CD4-positive, CD25-positive, alpha-beta regulatory T cell (primary cell): ENCODE results near the gene CFAP100. TPM values are rescaled to one million over a fixed set of nuclear protein-coding genes. Genes with fewer than 3 reads are reported as not detected.

ENCODE experiments used
- ATAC-seq, 2 donors: fragments of 150-1000 bp; cut with Tn5 transposase; one replicate each; pipeline ENCODE4 v1.10.0; 2021; ENCODE audit warnings: low read depth in 2 of 2, moderate number of reproducible peaks in 2 of 2, moderate library complexity in 1 of 2
- DNase-seq, 3 donors: peaks; one replicate each; pipeline versions ENCODE4 v3.0.0 to v3.0.0-alpha.2; 2012 to 2022; ENCODE audit warnings: mixed read lengths in 1 of 3
- H3K27ac ChIP-seq: one replicate; pipeline ENCODE4 v1.7.0; 2013; ENCODE audit warnings: mild to moderate bottlenecking, low read length; ENCODE audit not compliant: insufficient read depth, poor library complexity, severe bottlenecking
- H3K27me3 ChIP-seq: one replicate; pipeline ENCODE4 v1.7.0; 2013; ENCODE audit warnings: low read length; ENCODE audit not compliant: control insufficient read depth, insufficient read depth
- H3K36me3 ChIP-seq: one replicate; pipeline ENCODE4 v1.7.0; 2013; ENCODE audit warnings: mild to moderate bottlenecking, low read length, moderate library complexity; ENCODE audit not compliant: control insufficient read depth, insufficient read depth
- H3K4me1 ChIP-seq: 2 replicates; pipeline ENCODE4 v1.7.0; 2013; ENCODE audit warnings: mild to moderate bottlenecking, low read length; ENCODE audit not compliant: insufficient read depth, control insufficient read depth, poor library complexity, severe bottlenecking
- H3K4me3 ChIP-seq: one replicate; pipeline ENCODE4 v1.7.0; 2013; ENCODE audit warnings: low read depth, mild to moderate bottlenecking, low read length, moderate library complexity
- H3K9me3 ChIP-seq, 2 experiments: 1 replicate in 1 of 2; 2 replicates in 1 of 2; pipeline ENCODE4 v1.7.0; 2013; ENCODE audit warnings: low read length in 2 of 2, mild to moderate bottlenecking in 1 of 2, moderate library complexity in 1 of 2; ENCODE audit not compliant: control insufficient read depth in 2 of 2
- H3K27ac Mint-ChIP-seq, 3 donors: one replicate each; pipeline ENCODE4 v1.8.0; 2020 to 2022; ENCODE audit warnings: mild to moderate bottlenecking in 3 of 3, mixed read lengths in 3 of 3, moderate library complexity in 2 of 3
- H3K27me3 Mint-ChIP-seq: one replicate; pipeline ENCODE4 v1.8.0; 2022; ENCODE audit warnings: mild to moderate bottlenecking, mixed read lengths
- H3K36me3 Mint-ChIP-seq: one replicate; pipeline ENCODE4 v1.8.0; 2020; ENCODE audit warnings: mixed read lengths
- H3K4me1 Mint-ChIP-seq, 4 donors: one replicate each; pipeline ENCODE4 v1.8.0; 2020 to 2022; ENCODE audit warnings: mixed read lengths in 4 of 4, mild to moderate bottlenecking in 1 of 4
- H3K4me3 Mint-ChIP-seq, 4 donors: one replicate each; pipeline ENCODE4 v1.8.0; 2020 to 2022; ENCODE audit warnings: mild to moderate bottlenecking in 4 of 4, mixed read lengths in 4 of 4, moderate library complexity in 3 of 4
- H3K9me3 Mint-ChIP-seq, 7 donors: one replicate each; pipeline ENCODE4 v1.8.0; 2020 to 2022; ENCODE audit warnings: mixed read lengths in 7 of 7, mild to moderate bottlenecking in 3 of 7, moderate library complexity in 2 of 7
- polyA plus RNA-seq, 4 donors: library from polyadenylated mRNA; unstranded; fragments of 300-500 nt; fragmentation: Illumina TruSeq; gene quantifications; one replicate each; pipeline ENCODE4 v1.2.3, GENCODE V29; 2021
- total RNA-seq: library from RNA; stranded (reverse); gene quantifications from one replicate; pipeline ENCODE4 v1.2.3, GENCODE V29; 2022

The CFAP100 gene
- total and polyA plus RNA-seq, 5 donors from 2014 or later = not detected

DNA sequence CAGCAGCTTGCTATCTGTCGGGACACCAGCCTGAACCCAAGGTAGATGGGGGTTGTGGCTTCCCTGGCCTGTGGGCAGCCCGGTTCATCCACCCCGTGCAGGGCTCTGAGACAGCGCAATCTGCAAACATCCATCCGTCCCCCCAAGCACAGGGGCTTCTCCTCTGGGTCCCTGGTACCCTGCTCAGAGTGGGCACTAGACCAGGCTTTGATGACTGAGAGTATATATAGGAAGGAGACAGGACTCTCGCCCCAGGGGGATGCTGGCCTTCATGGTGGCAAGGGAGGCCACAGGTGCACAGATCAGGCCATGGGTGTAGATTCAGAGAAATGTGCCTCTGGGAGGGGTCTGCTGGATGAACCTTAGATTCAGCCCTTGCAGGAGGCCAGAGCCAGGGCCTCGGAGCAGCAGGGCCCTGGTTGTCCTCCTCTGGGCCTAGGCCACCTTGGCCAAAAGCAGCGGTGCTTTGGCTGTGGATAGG lies 40.3 kb downstream of the CFAP100 start:
- H3K4me1 Mint-ChIP-seq = no peaks in the 10 kb centered on the region
- Histone ChIP-seq H3K27ac (no peak overlapping the region), H3K4me3 (no peak overlapping the region), H3K36me3 (peaks cover 32% of the 10 kb centered on the region), H3K4me1 (no peaks in the 10 kb centered on the region), H3K9me3 (no peaks in the 10 kb centered on the region), H3K27me3 (no peaks in the 10 kb centered on the region)
- no peak overlapping the region for H3K27ac Mint-ChIP-seq
- DNase-seq = no peak
- H3K36me3 Mint-ChIP-seq = peaks cover 40% of the 10 kb centered on the region
- no peak for ATAC-seq
- H3K27me3 Mint-ChIP-seq = peaks cover 4% of the 10 kb centered on the region
- H3K9me3 Mint-ChIP-seq = peaks cover 0 to 2% (median 0%) of the 10 kb centered on the region in 7 donors
- H3K4me3 Mint-ChIP-seq = no peak overlapping the region

DNA sequence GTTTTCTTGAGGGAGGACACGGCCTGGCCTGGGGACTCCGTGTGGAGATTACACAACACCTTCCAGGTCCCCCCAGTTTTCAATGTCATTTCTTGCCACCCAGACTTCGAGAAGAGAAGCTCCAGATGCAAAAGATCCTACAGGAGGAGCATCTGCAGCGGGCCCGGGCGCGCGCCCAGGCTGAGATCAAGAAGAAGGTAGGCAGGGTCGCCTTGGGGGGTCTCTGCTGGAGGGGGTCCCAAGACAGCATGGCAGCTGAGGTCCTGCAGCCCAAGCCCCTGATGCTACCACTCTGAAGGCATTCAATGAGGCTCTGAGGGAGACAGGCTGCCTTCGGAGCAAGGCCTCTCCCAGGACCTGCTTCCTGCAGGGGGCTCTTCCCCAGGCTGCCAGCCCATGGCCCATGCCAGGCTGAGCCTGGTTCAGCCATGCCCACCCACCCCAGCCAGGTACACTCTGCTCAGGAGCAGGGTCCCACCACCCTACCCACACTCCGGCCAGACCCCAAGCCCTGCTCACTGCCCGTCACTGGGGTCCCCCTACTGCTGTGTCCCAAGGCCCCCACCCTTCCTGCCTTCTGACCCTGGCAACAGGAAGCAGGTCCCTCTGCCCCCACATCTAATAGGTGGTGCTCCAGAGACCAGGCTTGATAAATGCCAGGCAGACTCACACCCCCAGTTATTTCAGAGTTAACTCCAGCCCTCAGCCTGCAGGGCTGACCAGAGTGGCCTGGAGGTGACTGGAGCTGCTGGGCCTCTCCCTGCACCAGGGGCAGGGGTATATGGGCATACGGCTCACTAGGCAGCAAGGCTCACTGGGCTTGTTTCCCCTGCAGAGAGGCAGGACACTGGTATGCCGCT lies 41.0 kb downstream of the CFAP100 start:
- no peak overlapping the region for H3K27ac ChIP-seq
- peaks cover 33% of the 10 kb centered on the region for H3K36me3 ChIP-seq
- Mint-ChIP-seq H3K27me3 (peaks cover 4% of the 10 kb centered on the region), H3K27ac (no peak overlapping the region), H3K36me3 (peaks cover 40% of the 10 kb centered on the region), H3K9me3 (peaks cover 0 to 2% (median 0%) of the 10 kb centered on the region in 7 donors), H3K4me3 (no peak overlapping the region), H3K4me1 (no peaks in the 10 kb centered on the region)
- H3K9me3 ChIP-seq = no peaks in the 10 kb centered on the region
- ATAC-seq (no peak), DNase-seq (no peak)
- H3K4me3 ChIP-seq = no peak overlapping the region
- no peaks in the 10 kb centered on the region for H3K4me1 ChIP-seq
- no peaks in the 10 kb centered on the region for H3K27me3 ChIP-seq

DNA sequence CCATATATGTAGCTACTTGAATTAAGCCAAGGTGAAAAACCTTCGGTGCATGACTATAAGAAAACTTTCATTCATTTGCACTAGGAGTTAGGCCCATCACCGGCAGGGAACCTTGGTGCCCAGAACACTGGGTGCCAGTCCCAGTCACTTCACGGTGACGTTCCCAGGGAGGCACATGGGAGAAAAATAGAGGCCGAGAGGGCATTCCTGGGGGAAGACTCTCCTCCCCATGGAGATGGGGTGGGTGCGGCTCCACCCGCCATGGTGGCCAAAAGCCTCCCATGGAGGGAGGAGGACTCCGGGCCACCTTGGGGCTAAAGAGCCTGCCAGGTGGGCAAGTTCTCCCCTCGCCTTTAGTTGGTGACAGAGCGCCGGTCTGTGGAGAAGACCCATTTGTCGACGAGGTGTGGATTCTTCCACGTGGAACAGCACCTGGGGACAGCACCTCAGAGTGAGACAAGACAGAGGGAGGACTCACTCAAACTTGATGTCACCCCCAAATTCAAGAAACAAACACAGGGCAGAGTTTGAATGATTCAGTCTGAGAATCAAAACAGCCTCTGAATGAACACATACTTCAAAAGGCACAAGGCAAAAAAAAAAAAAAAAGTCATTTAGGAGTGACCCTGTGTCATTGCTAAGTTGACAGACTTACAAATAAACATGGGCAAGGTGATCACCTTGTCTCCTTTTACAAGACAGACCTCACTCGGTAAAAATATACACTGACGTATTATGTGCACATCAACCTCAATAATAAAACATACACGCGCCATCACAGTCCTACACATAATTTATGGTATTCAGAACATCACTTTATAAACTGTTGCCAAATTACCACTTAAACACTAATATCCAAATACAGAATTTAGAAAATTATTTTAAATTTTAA lies 42.4 kb downstream of the CFAP100 start:
- DNase-seq (no peak), ATAC-seq (no peak)
- H3K27me3 Mint-ChIP-seq = peaks cover 4% of the 10 kb centered on the region
- peaks cover 40% of the 10 kb centered on the region for H3K36me3 Mint-ChIP-seq
- no peak overlapping the region for H3K4me3 ChIP-seq
- H3K9me3 ChIP-seq = no peaks in the 10 kb centered on the region
- no peak overlapping the region for H3K4me3 Mint-ChIP-seq
- H3K36me3 ChIP-seq = peaks cover 38% of the 10 kb centered on the region
- H3K27ac ChIP-seq = no peak overlapping the region
- H3K4me1 ChIP-seq = no peaks in the 10 kb centered on the region
- H3K27me3 ChIP-seq = no peaks in the 10 kb centered on the region
- peak overlapping the region in 1 of 3 donors; percentile 56 for H3K27ac Mint-ChIP-seq
- no peaks in the 10 kb centered on the region for H3K4me1 Mint-ChIP-seq
- peaks cover 0 to 2% (median 0%) of the 10 kb centered on the region in 7 donors for H3K9me3 Mint-ChIP-seq

DNA sequence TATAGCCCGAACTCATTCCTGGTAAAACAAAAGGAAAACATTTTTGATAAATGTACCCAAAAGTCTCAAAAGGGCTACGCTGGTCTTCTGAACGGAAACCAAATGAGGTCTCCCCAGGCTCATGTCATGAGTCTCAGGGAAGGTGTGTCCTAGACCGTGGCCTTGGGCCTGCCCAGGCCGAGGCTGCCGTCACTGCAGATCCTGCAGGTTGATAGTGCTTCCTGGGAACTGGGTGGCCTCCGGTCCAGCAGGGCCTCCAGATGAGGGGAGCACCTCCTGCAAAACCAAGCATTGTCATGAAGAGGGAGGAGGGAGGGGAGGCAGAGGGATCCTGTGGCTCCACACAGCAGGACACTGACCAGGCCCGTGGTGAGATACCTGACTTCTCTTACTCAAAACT lies 43.5 kb downstream of the CFAP100 start:
- Mint-ChIP-seq H3K36me3 (peaks cover 35% of the 10 kb centered on the region), H3K27me3 (peaks cover 4% of the 10 kb centered on the region), H3K27ac (no peak overlapping the region), H3K4me1 (no peaks in the 10 kb centered on the region), H3K4me3 (no peak overlapping the region), H3K9me3 (no peaks in the 10 kb centered on the region)
- no peak for ATAC-seq
- H3K9me3 ChIP-seq = no peaks in the 10 kb centered on the region
- no peak overlapping the region for H3K4me3 ChIP-seq
- H3K27me3 ChIP-seq = no peaks in the 10 kb centered on the region
- H3K4me1 ChIP-seq = no peaks in the 10 kb centered on the region
- H3K36me3 ChIP-seq = peaks cover 42% of the 10 kb centered on the region
- DNase-seq = no peak
- no peak overlapping the region for H3K27ac ChIP-seq

DNA sequence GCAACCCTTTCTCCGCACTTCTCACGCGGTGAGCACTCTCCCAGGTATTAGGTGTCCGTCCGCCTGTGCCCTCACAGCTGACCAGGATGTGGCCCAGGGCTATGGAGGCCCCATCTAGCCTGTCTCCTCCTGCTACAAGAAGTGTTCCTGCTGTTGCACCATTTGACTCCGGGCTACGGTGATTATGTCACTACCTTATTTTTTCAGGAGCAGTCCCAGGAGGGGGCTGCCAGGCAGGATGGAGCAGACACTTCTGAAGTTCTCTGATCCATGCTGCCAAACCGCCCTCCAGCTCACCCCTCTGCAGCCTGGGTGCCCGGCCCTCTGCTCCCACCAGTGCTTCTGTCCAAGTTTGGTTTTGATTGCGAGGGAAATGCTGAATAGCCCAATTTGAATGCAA lies 44.0 kb downstream of the CFAP100 start:
- Mint-ChIP-seq H3K9me3 (no peaks in the 10 kb centered on the region), H3K4me3 (no peak overlapping the region), H3K27ac (no peak overlapping the region), H3K4me1 (no peaks in the 10 kb centered on the region), H3K27me3 (peaks cover 4% of the 10 kb centered on the region), H3K36me3 (peaks cover 35% of the 10 kb centered on the region)
- Histone ChIP-seq H3K9me3 (no peaks in the 10 kb centered on the region), H3K27ac (no peak overlapping the region), H3K4me3 (no peak overlapping the region), H3K4me1 (no peaks in the 10 kb centered on the region), H3K36me3 (peaks cover 42% of the 10 kb centered on the region), H3K27me3 (no peaks in the 10 kb centered on the region)
- DNase-seq (no peak), ATAC-seq (no peak)

DNA sequence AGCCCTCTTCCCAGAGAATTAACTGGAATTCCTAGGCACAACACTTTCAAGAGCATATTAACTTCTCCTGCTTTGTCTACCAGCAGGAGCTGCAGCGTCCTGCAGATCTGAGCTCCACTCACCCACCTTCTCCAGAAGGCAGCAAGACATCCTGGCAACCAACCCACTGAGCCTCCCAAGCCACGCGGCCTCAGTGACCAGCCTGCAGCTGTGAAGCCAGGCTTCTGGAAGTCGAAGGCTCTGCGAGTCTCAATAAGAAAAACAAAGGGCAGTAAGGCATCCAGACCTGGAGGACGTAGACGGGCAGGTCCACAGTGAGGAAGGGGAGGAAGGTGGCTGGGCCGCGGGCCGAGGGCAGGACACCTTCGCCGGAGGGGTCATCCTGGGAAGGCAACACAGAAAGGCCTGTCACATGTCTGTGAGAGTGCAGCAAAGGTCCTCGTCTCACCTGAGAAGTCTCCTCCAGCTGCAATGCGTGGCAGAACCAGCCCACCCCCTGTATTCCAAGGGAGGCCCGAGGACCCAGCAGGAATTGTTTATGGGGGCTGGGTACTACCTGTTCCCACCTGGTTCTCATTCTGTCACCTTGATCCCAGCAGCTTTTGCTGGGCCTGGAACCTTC lies 44.7 kb downstream of the CFAP100 start:
- ATAC-seq (no peak), DNase-seq (no peak)
- H3K27ac Mint-ChIP-seq = peak overlapping the region in 1 of 3 donors; percentile 54
- Histone ChIP-seq H3K4me1 (no peaks in the 10 kb centered on the region), H3K27ac (no peak overlapping the region), H3K4me3 (no peak overlapping the region), H3K36me3 (peaks cover 42% of the 10 kb centered on the region), H3K9me3 (no peaks in the 10 kb centered on the region), H3K27me3 (no peaks in the 10 kb centered on the region)
- no peaks in the 10 kb centered on the region for H3K9me3 Mint-ChIP-seq
- peaks cover 30% of the 10 kb centered on the region for H3K36me3 Mint-ChIP-seq
- H3K4me1 Mint-ChIP-seq = no peaks in the 10 kb centered on the region
- no peak overlapping the region for H3K4me3 Mint-ChIP-seq
- peaks cover 3% of the 10 kb centered on the region for H3K27me3 Mint-ChIP-seq

DNA sequence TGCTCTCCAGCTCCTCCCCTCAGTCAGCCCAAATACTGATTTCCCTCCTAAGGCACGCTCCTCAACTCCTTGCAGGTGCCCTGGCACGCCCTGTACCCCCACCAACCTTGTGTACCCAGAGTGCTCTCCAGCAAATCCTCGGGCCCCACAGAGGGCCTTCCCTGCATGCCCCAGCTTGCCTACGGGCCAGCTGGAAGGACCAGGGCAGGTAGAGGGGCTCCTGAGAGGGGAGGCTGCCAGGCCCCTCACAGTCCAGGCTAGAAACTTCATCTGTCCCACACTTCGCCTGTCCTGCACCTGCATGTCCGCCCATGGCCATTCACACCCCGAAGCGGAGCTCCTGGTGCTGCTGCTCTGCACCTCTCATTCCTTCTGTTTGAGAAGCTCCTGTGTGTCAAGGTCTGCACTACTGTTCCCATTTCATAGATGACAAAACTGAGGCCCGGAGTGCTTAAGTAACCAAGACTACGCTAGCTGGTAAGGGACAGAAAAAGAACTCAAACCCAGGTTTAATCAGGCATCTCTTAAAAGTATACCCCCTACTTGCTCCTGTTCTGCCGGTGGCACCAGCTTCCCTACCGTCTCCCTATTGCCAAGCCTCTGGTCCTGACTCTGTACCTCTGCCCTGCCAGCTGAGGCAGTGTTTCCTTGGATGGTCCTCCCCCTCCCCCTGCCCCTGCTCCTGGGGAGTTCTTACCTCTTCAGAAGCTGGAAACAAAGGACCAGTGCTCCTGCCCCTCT lies 45.4 kb downstream of the CFAP100 start:
- no peaks in the 10 kb centered on the region for H3K4me1 Mint-ChIP-seq
- Histone ChIP-seq H3K9me3 (no peaks in the 10 kb centered on the region), H3K4me1 (no peaks in the 10 kb centered on the region), H3K27ac (no peak overlapping the region), H3K27me3 (no peaks in the 10 kb centered on the region), H3K36me3 (peaks cover 44% of the 10 kb centered on the region), H3K4me3 (no peak overlapping the region)
- ATAC-seq = no peak
- no peaks in the 10 kb centered on the region for H3K27me3 Mint-ChIP-seq
- H3K36me3 Mint-ChIP-seq = peaks cover 28% of the 10 kb centered on the region
- H3K9me3 Mint-ChIP-seq = no peaks in the 10 kb centered on the region
- peak overlapping the region in 1 of 3 donors; percentile 54 for H3K27ac Mint-ChIP-seq
- DNase-seq = no peak
- no peak overlapping the region for H3K4me3 Mint-ChIP-seq
